ENCODE data around the gene STON2.

The STON2 gene

GRCh38 chr14:81398196-81398891 is 1.8 kb downstream of the STON2 start:
- peaks cover 11% of the 10 kb centered on the region; the same call in 1 of the 2 replicates for H3K4me1 ChIP-seq (ENCODE audit: insufficient read depth, low read length)
- H3K4me3 ChIP-seq (ENCODE audit: low read length): no peak overlapping the region
- no peak overlapping the region for H3K27ac ChIP-seq (ENCODE audit: low read depth, low read length)
- 92% methylated on average over 6 of the region's 6 CpGs for WGBS
- peaks cover 39% of the 10 kb centered on the region for H3K36me3 ChIP-seq (ENCODE audit: insufficient read depth, low read length)
- H3K9me3 ChIP-seq (ENCODE audit: insufficient read depth, low read depth, low read length): no peaks in the 10 kb centered on the region
- H3K27me3 ChIP-seq (ENCODE audit: insufficient read depth, low read length): no peaks in the 10 kb centered on the region
- H3K9ac ChIP-seq (ENCODE audit: low read depth, low read length): no peak overlapping the region

- H3K9me3 ChIP-seq (ENCODE audit: insufficient read depth, low read depth, low read length): no peaks in the 10 kb centered on the region
- no peak overlapping the region for H3K4me3 ChIP-seq (ENCODE audit: low read length)
- WGBS: 95% methylated on average over 7 of the region's 7 CpGs
- H3K36me3 ChIP-seq (ENCODE audit: insufficient read depth, low read length): peaks cover 52% of the 10 kb centered on the region
- peaks cover 7% of the 10 kb centered on the region; the same call in 1 of the 2 replicates for H3K4me1 ChIP-seq (ENCODE audit: insufficient read depth, low read length)
- H3K27ac ChIP-seq (ENCODE audit: low read depth, low read length): no peak overlapping the region
- no peaks in the 10 kb centered on the region for H3K27me3 ChIP-seq (ENCODE audit: insufficient read depth, low read length)
- H3K9ac ChIP-seq (ENCODE audit: low read depth, low read length): no peak overlapping the region
These were observed 4.0 kb downstream of the STON2 start for GRCh38 chr14:81396113-81396512.

- Histone ChIP-seq H3K4me1 (ENCODE audit: insufficient read depth, low read length) (no peaks in the 10 kb centered on the region), H3K27me3 (ENCODE audit: insufficient read depth, low read length) (no peaks in the 10 kb centered on the region), H3K36me3 (ENCODE audit: insufficient read depth, low read length) (peaks cover 52% of the 10 kb centered on the region), H3K9ac (ENCODE audit: low read depth, low read length) (no peak overlapping the region), H3K9me3 (ENCODE audit: insufficient read depth, low read depth, low read length) (no peaks in the 10 kb centered on the region), H3K27ac (ENCODE audit: low read depth, low read length) (no peak overlapping the region), H3K4me3 (ENCODE audit: low read length) (no peak overlapping the region)
- 83% methylated on average over 1 of the region's 1 CpG for WGBS
These were observed 5.4 kb downstream of the STON2 start for GRCh38 chr14:81394739-81395138.

GRCh38 chr14:81392976-81393643 is 7.0 kb downstream of the STON2 start:
- WGBS: 95% methylated on average over 6 of the region's 6 CpGs
- H3K36me3 ChIP-seq (ENCODE audit: insufficient read depth, low read length): peaks cover 49% of the 10 kb centered on the region
- no peaks in the 10 kb centered on the region for H3K27me3 ChIP-seq (ENCODE audit: insufficient read depth, low read length)
- H3K9me3 ChIP-seq (ENCODE audit: insufficient read depth, low read depth, low read length): no peaks in the 10 kb centered on the region
- no peak overlapping the region for H3K9ac ChIP-seq (ENCODE audit: low read depth, low read length)
- no peaks in the 10 kb centered on the region for H3K4me1 ChIP-seq (ENCODE audit: insufficient read depth, low read length)
- no peak overlapping the region for H3K27ac ChIP-seq (ENCODE audit: low read depth, low read length)
- H3K4me3 ChIP-seq (ENCODE audit: low read length): no peak overlapping the region

GRCh38 chr14:81392052-81392451 is 8.1 kb downstream of the STON2 start:
- Histone ChIP-seq H3K9me3 (ENCODE audit: insufficient read depth, low read depth, low read length) (no peaks in the 10 kb centered on the region), H3K9ac (ENCODE audit: low read depth, low read length) (no peak overlapping the region), H3K27ac (ENCODE audit: low read depth, low read length) (no peak overlapping the region), H3K4me1 (ENCODE audit: insufficient read depth, low read length) (peaks cover 1% of the 10 kb centered on the region; the same call in 1 of the 2 replicates), H3K36me3 (ENCODE audit: insufficient read depth, low read length) (peaks cover 39% of the 10 kb centered on the region; the same call in 1 of the 2 replicates), H3K4me3 (ENCODE audit: low read length) (no peak overlapping the region), H3K27me3 (ENCODE audit: insufficient read depth, low read length) (no peaks in the 10 kb centered on the region)
- WGBS: 94% methylated on average over 5 of the region's 5 CpGs

GRCh38 chr14:81390696-81391095 is 9.4 kb downstream of the STON2 start:
- peaks cover 31% of the 10 kb centered on the region; the same call in 1 of the 2 replicates for H3K36me3 ChIP-seq (ENCODE audit: insufficient read depth, low read length)
- H3K27me3 ChIP-seq (ENCODE audit: insufficient read depth, low read length): no peaks in the 10 kb centered on the region
- no peaks in the 10 kb centered on the region for H3K9me3 ChIP-seq (ENCODE audit: insufficient read depth, low read depth, low read length)
- H3K4me1 ChIP-seq (ENCODE audit: insufficient read depth, low read length): peaks cover 14% of the 10 kb centered on the region
- no peak overlapping the region for H3K9ac ChIP-seq (ENCODE audit: low read depth, low read length)
- no peak overlapping the region for H3K4me3 ChIP-seq (ENCODE audit: low read length)
- 92% methylated on average over 3 of the region's 3 CpGs for WGBS
- H3K27ac ChIP-seq (ENCODE audit: low read depth, low read length): no peak overlapping the region

GRCh38 chr14:81388336-81388735 is 11.8 kb downstream of the STON2 start:
- Histone ChIP-seq H3K9ac (ENCODE audit: low read depth, low read length) (no peak overlapping the region), H3K4me3 (ENCODE audit: low read length) (no peak overlapping the region), H3K27me3 (ENCODE audit: insufficient read depth, low read length) (no peaks in the 10 kb centered on the region), H3K36me3 (ENCODE audit: insufficient read depth, low read length) (peaks cover 13% of the 10 kb centered on the region; the same call in 1 of the 2 replicates), H3K27ac (ENCODE audit: low read depth, low read length) (no peak overlapping the region), H3K4me1 (ENCODE audit: insufficient read depth, low read length) (peaks cover 23% of the 10 kb centered on the region), H3K9me3 (ENCODE audit: insufficient read depth, low read depth, low read length) (no peaks in the 10 kb centered on the region)
- 91% methylated on average over 2 of the region's 2 CpGs for WGBS

- H3K27me3 ChIP-seq (ENCODE audit: insufficient read depth, low read length): no peaks in the 10 kb centered on the region
- H3K9me3 ChIP-seq (ENCODE audit: insufficient read depth, low read depth, low read length): no peaks in the 10 kb centered on the region
- H3K9ac ChIP-seq (ENCODE audit: low read depth, low read length): no peak overlapping the region
- WGBS: 35% methylated on average over 4 of the region's 4 CpGs
- peaks cover 23% of the 10 kb centered on the region for H3K4me1 ChIP-seq (ENCODE audit: insufficient read depth, low read length)
- no peak overlapping the region for H3K27ac ChIP-seq (ENCODE audit: low read depth, low read length)
- no peaks in the 10 kb centered on the region for H3K36me3 ChIP-seq (ENCODE audit: insufficient read depth, low read length)
- no peak overlapping the region for H3K4me3 ChIP-seq (ENCODE audit: low read length)
These were observed 13.8 kb downstream of the STON2 start for GRCh38 chr14:81386290-81386745.

- WGBS: 73% methylated on average over 6 of the region's 7 CpGs
- Histone ChIP-seq H3K9me3 (ENCODE audit: insufficient read depth, low read depth, low read length) (no peaks in the 10 kb centered on the region), H3K9ac (ENCODE audit: low read depth, low read length) (no peak overlapping the region), H3K36me3 (ENCODE audit: insufficient read depth, low read length) (no peaks in the 10 kb centered on the region), H3K27me3 (ENCODE audit: insufficient read depth, low read length) (no peaks in the 10 kb centered on the region), H3K4me1 (ENCODE audit: insufficient read depth, low read length) (peaks cover 23% of the 10 kb centered on the region), H3K27ac (ENCODE audit: low read depth, low read length) (no peak overlapping the region), H3K4me3 (ENCODE audit: low read length) (no peak overlapping the region)
These were observed 14.2 kb downstream of the STON2 start for GRCh38 chr14:81385886-81386285.

- no peak overlapping the region for H3K4me3 ChIP-seq (ENCODE audit: low read length)
- H3K36me3 ChIP-seq (ENCODE audit: insufficient read depth, low read length): no peaks in the 10 kb centered on the region
- no peak overlapping the region for H3K9ac ChIP-seq (ENCODE audit: low read depth, low read length)
- H3K27ac ChIP-seq (ENCODE audit: low read depth, low read length): no peak overlapping the region
- peaks cover 23% of the 10 kb centered on the region for H3K4me1 ChIP-seq (ENCODE audit: insufficient read depth, low read length)
- H3K9me3 ChIP-seq (ENCODE audit: insufficient read depth, low read depth, low read length): no peaks in the 10 kb centered on the region
- H3K27me3 ChIP-seq (ENCODE audit: insufficient read depth, low read length): no peaks in the 10 kb centered on the region
- 96% methylated on average over 1 of the region's 1 CpG for WGBS
These were observed 14.7 kb downstream of the STON2 start for GRCh38 chr14:81385419-81385818.

GRCh38 chr14:81384900-81385299 is 15.2 kb downstream of the STON2 start:
- no peaks in the 10 kb centered on the region for H3K27me3 ChIP-seq (ENCODE audit: insufficient read depth, low read length)
- no peaks in the 10 kb centered on the region for H3K36me3 ChIP-seq (ENCODE audit: insufficient read depth, low read length)
- no peak overlapping the region for H3K27ac ChIP-seq (ENCODE audit: low read depth, low read length)
- no peak overlapping the region for H3K4me3 ChIP-seq (ENCODE audit: low read length)
- H3K4me1 ChIP-seq (ENCODE audit: insufficient read depth, low read length): peaks cover 23% of the 10 kb centered on the region
- 76% methylated on average over 1 of the region's 1 CpG for WGBS
- no peak overlapping the region for H3K9ac ChIP-seq (ENCODE audit: low read depth, low read length)
- no peaks in the 10 kb centered on the region for H3K9me3 ChIP-seq (ENCODE audit: insufficient read depth, low read depth, low read length)

Data from HUES64 (cell line).